ENCODE data around the gene CDCA8. TPM values are rescaled to one million over a fixed set of nuclear protein-coding genes. Genes with fewer than 3 reads are reported as not detected.

Gene CDCA8
- total and polyA plus RNA-seq, 8 donors: 0.89 to 5.5 (median 3.0) TPM; not detected in 2

GRCh38 chr1:37718181-37718900 is 26.0 kb downstream of the CDCA8 start:
- H3K9me3 ChIP-seq: no peaks in the 10 kb centered on the region
- no peaks in the 10 kb centered on the region for H3K36me3 ChIP-seq
- no peak overlapping the region for H3K4me3 ChIP-seq
- no peaks in the 10 kb centered on the region for H3K4me1 ChIP-seq
- H3K27ac ChIP-seq: no peak overlapping the region
- no peak for TF ChIP-seq POLR2AphosphoS5 (IDR thresholded peaks at IDR 0.05)
- TF ChIP-seq, protein P1, sequence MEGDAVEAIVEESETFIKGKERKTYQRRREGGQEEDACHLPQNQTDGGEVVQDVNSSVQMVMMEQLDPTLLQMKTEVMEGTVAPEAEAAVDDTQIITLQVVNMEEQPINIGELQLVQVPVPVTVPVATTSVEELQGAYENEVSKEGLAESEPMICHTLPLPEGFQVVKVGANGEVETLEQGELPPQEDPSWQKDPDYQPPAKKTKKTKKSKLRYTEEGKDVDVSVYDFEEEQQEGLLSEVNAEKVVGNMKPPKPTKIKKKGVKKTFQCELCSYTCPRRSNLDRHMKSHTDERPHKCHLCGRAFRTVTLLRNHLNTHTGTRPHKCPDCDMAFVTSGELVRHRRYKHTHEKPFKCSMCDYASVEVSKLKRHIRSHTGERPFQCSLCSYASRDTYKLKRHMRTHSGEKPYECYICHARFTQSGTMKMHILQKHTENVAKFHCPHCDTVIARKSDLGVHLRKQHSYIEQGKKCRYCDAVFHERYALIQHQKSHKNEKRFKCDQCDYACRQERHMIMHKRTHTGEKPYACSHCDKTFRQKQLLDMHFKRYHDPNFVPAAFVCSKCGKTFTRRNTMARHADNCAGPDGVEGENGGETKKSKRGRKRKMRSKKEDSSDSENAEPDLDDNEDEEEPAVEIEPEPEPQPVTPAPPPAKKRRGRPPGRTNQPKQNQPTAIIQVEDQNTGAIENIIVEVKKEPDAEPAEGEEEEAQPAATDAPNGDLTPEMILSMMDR (IDR thresholded peaks at IDR 0.05): no peak
- TF ChIP-seq POLR2A (IDR thresholded peaks at IDR 0.05): no peak
- TF ChIP-seq EP300 (IDR thresholded peaks at IDR 0.05): no peak
- peaks cover 0 to 35% (median 0%) of the 10 kb centered on the region in 3 donors for H3K27me3 ChIP-seq
- no peak for DNase-seq
- intact Hi-C loops (cut with DNase I; ENCODE audit: low total_unique reads): no loop called here
- 85 to 93% (median 89%) methylated on average over 19 to 26 of the region's 26 CpGs for WGBS, 5 donors

GRCh38 chr1:37718901-37719571 is 26.7 kb downstream of the CDCA8 start:
- Histone ChIP-seq H3K36me3 (no peaks in the 10 kb centered on the region), H3K4me1 (no peaks in the 10 kb centered on the region), H3K27ac (no peak overlapping the region), H3K9me3 (no peaks in the 10 kb centered on the region), H3K27me3 (peaks cover 0 to 38% (median 0%) of the 10 kb centered on the region in 3 donors), H3K4me3 (no peak overlapping the region)
- DNase-seq: no peak
- WGBS, 5 donors: 86 to 90% (median 88%) methylated on average over 11 to 15 of the region's 15 CpGs
- intact Hi-C loops (cut with DNase I; ENCODE audit: low total_unique reads): no loop called here
- TF ChIP-seq, protein P1 (IDR thresholded peaks at IDR 0.05): no peak
- TF ChIP-seq POLR2A (IDR thresholded peaks at IDR 0.05): no peak
- TF ChIP-seq POLR2AphosphoS5 (IDR thresholded peaks at IDR 0.05): no peak
- TF ChIP-seq EP300 (IDR thresholded peaks at IDR 0.05): no peak

GRCh38 chr1:37719572-37720195 is 27.4 kb downstream of the CDCA8 start:
- Histone ChIP-seq H3K4me3 (no peak overlapping the region), H3K9me3 (no peaks in the 10 kb centered on the region), H3K27me3 (peaks cover 0 to 45% (median 0%) of the 10 kb centered on the region in 3 donors), H3K36me3 (no peaks in the 10 kb centered on the region), H3K27ac (no peak overlapping the region), H3K4me1 (no peaks in the 10 kb centered on the region)
- WGBS, 5 donors: 70 to 84% (median 79%) methylated on average over 6 to 13 of the region's 13 CpGs
- DNase-seq: no peak
- TF ChIP-seq POLR2AphosphoS5 (IDR thresholded peaks at IDR 0.05): no peak
- TF ChIP-seq, protein P1 (IDR thresholded peaks at IDR 0.05): no peak
- no peak for TF ChIP-seq EP300 (IDR thresholded peaks at IDR 0.05)
- TF ChIP-seq POLR2A (IDR thresholded peaks at IDR 0.05): no peak
- intact Hi-C loops (cut with DNase I; ENCODE audit: low total_unique reads): no loop called here

DNA sequence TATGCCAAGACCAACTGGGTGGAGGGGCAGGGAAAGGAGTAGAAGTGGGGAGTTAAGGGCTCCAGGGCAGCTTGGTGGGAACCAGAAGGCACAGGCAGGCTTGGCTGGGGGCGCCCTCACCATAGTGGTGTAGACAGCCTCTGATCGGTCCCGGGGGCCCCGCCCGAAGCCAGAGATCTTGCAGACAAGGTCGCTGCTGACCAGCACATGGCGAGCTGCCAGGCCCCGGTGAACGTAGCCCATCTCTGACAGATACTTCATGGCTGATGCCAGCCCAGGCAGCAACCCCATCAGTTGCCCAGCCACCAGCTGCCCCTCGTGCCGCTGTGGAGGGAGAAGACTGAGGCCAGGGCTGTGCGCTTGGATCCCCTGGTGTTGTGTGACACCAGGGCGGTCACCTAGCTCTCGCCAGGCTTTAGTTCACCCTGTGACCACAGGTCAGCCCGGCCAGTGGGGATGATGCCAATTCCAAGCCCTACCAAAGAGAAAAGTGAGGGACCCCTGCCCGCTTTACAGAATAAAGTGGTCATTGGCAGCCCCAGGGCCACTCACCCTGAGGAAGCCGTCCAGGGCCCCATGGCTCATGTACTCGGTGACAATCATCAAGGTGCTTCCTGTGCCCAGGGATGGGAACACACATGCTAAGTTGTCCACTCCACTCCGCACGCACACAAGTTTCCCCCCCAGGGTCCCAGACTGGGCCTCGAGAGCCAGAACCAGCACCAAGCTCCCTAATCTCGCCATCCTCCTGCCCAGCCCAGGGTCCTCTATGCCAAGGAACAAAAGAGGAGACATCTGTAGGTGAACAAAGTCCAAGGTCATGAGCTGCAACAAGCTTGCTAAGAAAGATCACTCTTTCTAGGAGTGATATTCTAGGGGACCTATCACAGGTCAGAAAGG is 28.2 kb downstream of the CDCA8 start:
- Histone ChIP-seq H3K27me3 (peaks cover 0 to 52% (median 0%) of the 10 kb centered on the region in 3 donors), H3K4me3 (no peak overlapping the region), H3K27ac (no peak overlapping the region), H3K4me1 (no peaks in the 10 kb centered on the region), H3K9me3 (no peaks in the 10 kb centered on the region), H3K36me3 (no peaks in the 10 kb centered on the region)
- WGBS, 5 donors: 79 to 86% (median 82%) methylated on average over 19 to 22 of the region's 22 CpGs
- intact Hi-C loops (cut with DNase I; ENCODE audit: low total_unique reads): no loop called here
- TF ChIP-seq POLR2AphosphoS5 (IDR thresholded peaks at IDR 0.05) (no peak), POLR2A (IDR thresholded peaks at IDR 0.05) (no peak), EP300 (IDR thresholded peaks at IDR 0.05) (no peak)
- TF ChIP-seq, protein P1 (IDR thresholded peaks at IDR 0.05): no peak
- no peak for DNase-seq

Measured in stomach (tissue), 9 donors.